Lung (tissue), 12 donors: ENCODE measurements around the gene QRSL1. TPM values are rescaled to one million over a fixed set of nuclear protein-coding genes. Genes with fewer than 3 reads are reported as not detected.

Source experiments
- ATAC-seq: fragments of 200-7000 bp; cut with Tn5 transposase; one replicate; pipeline ENCODE4 v1.9.1; 2020; ENCODE audit warnings: moderate number of reproducible peaks; ENCODE audit not compliant: insufficient read depth, low FRiP score
- DNase-seq, 3 donors: peaks; one replicate each; pipeline ENCODE4 v3.0.0-alpha.2; 2013 to 2017
- H3K27ac ChIP-seq, 2 donors: one replicate each; pipeline ENCODE4 v1.5.1; 2013; ENCODE audit warnings: mild to moderate bottlenecking in 2 of 2, moderate library complexity in 2 of 2, control low read depth in 1 of 2, inconsistent platforms in 1 of 2, low read depth in 1 of 2, low read length in 1 of 2
- H3K27me3 ChIP-seq, 3 donors: one replicate each; pipeline ENCODE4 v1.5.1; 2013; ENCODE audit warnings: low read length in 2 of 3; ENCODE audit not compliant: control insufficient read depth in 3 of 3, insufficient read depth in 3 of 3
- H3K36me3 ChIP-seq, 4 donors: one replicate each; pipeline ENCODE4 v1.5.1; 2013; ENCODE audit warnings: low read length in 4 of 4, mild to moderate bottlenecking in 1 of 4, moderate library complexity in 1 of 4; ENCODE audit not compliant: control insufficient read depth in 4 of 4, insufficient read depth in 4 of 4
- H3K4me1 ChIP-seq, 5 donors: one replicate each; pipeline ENCODE4 v1.5.1; 2013; ENCODE audit warnings: low read length in 5 of 5, mild to moderate bottlenecking in 2 of 5, moderate library complexity in 1 of 5; ENCODE audit not compliant: control insufficient read depth in 5 of 5, insufficient read depth in 5 of 5
- H3K4me3 ChIP-seq: one replicate; pipeline ENCODE4 v1.5.1; 2013; ENCODE audit warnings: mild to moderate bottlenecking, control low read depth, moderate library complexity
- H3K9ac ChIP-seq, 2 donors: one replicate each; pipeline ENCODE4 v1.5.1; 2013; ENCODE audit warnings: low read length in 2 of 2, control low read depth in 1 of 2; ENCODE audit not compliant: insufficient read depth in 1 of 2
- H3K9me3 ChIP-seq, 4 donors: one replicate each; pipeline ENCODE4 v1.5.1; 2013; ENCODE audit warnings: low read length in 3 of 4, mild to moderate bottlenecking in 1 of 4, moderate library complexity in 1 of 4; ENCODE audit not compliant: control insufficient read depth in 4 of 4, insufficient read depth in 3 of 4
- CTCF ChIP-seq: IDR thresholded peaks from 2 replicates; pipeline ENCODE4 v1.5.1; 2012; ENCODE audit warnings: mild to moderate bottlenecking; ENCODE audit errors: control extremely low read depth, extremely low read depth
- WGBS, 2 donors: extraction: QIAGEN DNeasy Blood & Tissue Kit; methylation state at CpG; one replicate each; pipeline ENCODE4 v1.1.7; 2013; 5-methylcytosine and 5-hydroxymethylcytosine counted together
- polyA plus RNA-seq, 2 donors: library from polyadenylated mRNA; stranded (reverse); fragments of 200-250 nt; gene quantifications; one replicate each; pipeline ENCODE4 v1.2.1, GENCODE V29; 2013
- total RNA-seq, 2 donors: library from RNA; depleted of rRNA in 1 of 2; stranded (reverse); fragments of >200 nt in 1 of 2; gene quantifications; one replicate each; pipeline ENCODE4 v1.2.1, GENCODE V29; 2014 to 2021
- donor health status: control.
- donor health status: control.
- donor health status: Bipolar disorder and iron deficiency.
- donor health status: healthy.
- donor health status: DM: yes; HTN: yes; CAD: no.

Gene QRSL1
- total and polyA plus RNA-seq, 4 donors = 5.3 to 14.6 (median 7.1) TPM

GRCh38 chr6:106619223-106619622 is 10.2 kb upstream of the QRSL1 start:
- no peaks in the 10 kb centered on the region for H3K27me3 ChIP-seq
- no peak overlapping the region for H3K4me3 ChIP-seq
- peaks cover 0 to 3% (median 0%) of the 10 kb centered on the region in 4 donors for H3K9me3 ChIP-seq
- DNase-seq (no peak), ATAC-seq (no peak)
- no peaks in the 10 kb centered on the region for H3K4me1 ChIP-seq
- no peak for TF ChIP-seq CTCF
- no peak overlapping the region for H3K9ac ChIP-seq
- WGBS, 2 donors = 54 to 60% methylated on average over 1 of the region's 1 CpG
- peaks cover 0 to 7% (median 5%) of the 10 kb centered on the region in 4 donors for H3K36me3 ChIP-seq
- H3K27ac ChIP-seq = no peak overlapping the region

GRCh38 chr6:106620931-106621672 is 8.3 kb upstream of the QRSL1 start:
- Histone ChIP-seq H3K4me3 (no peak overlapping the region), H3K27ac (no peak overlapping the region), H3K9ac (no peak overlapping the region), H3K36me3 (peaks cover 0 to 7% (median 5%) of the 10 kb centered on the region in 4 donors), H3K4me1 (no peaks in the 10 kb centered on the region), H3K27me3 (no peaks in the 10 kb centered on the region), H3K9me3 (peaks cover 0 to 3% (median 0%) of the 10 kb centered on the region in 4 donors)
- WGBS, 2 donors = 88 to 94% methylated on average over 3 of the region's 3 CpGs
- no peak for ATAC-seq
- TF ChIP-seq CTCF = no peak
- DNase-seq = no peak

- no peak overlapping the region for H3K4me3 ChIP-seq
- no peak for ATAC-seq
- TF ChIP-seq CTCF = no peak
- H3K9ac ChIP-seq = no peak overlapping the region
- WGBS, 2 donors = 96% methylated on average over 8 of the region's 8 CpGs
- peaks cover 0 to 3% (median 0%) of the 10 kb centered on the region in 4 donors for H3K9me3 ChIP-seq
- DNase-seq = no peak
- peaks cover 0 to 6% (median 4%) of the 10 kb centered on the region in 4 donors for H3K36me3 ChIP-seq
- H3K27ac ChIP-seq = no peak overlapping the region
- no peaks in the 10 kb centered on the region for H3K4me1 ChIP-seq
- H3K27me3 ChIP-seq = no peaks in the 10 kb centered on the region
Measured at GRCh38 chr6:106622412-106622811, 7.0 kb upstream of the QRSL1 start.
